GM18873 (cell line): ENCODE data around the gene METRN.
"Not testable (repeated sequence)": the region's sequence is repeated elsewhere in the genome, so short reads cannot be mapped to it uniquely, and the experiment has no call there.

Experiments
- ATAC-seq: cut with Tn5 transposase; IDR thresholded peaks from one replicate; pipeline ENCODE4 v1.9.1; 2021; ENCODE audit warnings: mild to moderate bottlenecking, moderate library complexity, moderate number of reproducible peaks; ENCODE audit not compliant: unreplicated experiment, low FRiP score

The METRN gene

GRCh38 chr16:751152-752006, 36.5 kb downstream of the METRN start:
- no peak for ATAC-seq

GRCh38 chr16:752007-752312, 37.0 kb downstream of the METRN start:
- ATAC-seq, result no peak

GRCh38 chr16:754121-754607, 39.2 kb downstream of the METRN start:
- not testable (repeated sequence) for ATAC-seq

- ATAC-seq, result no peak
Observed at GRCh38 chr16:754656-755055, 39.7 kb downstream of the METRN start.

- ATAC-seq, result no peak
Observed at GRCh38 chr16:756428-756827, 41.5 kb downstream of the METRN start.

- no peak for ATAC-seq
Observed at GRCh38 chr16:759110-759910, 44.4 kb downstream of the METRN start.

- no peak for ATAC-seq
Observed at GRCh38 chr16:760065-760464, 45.1 kb downstream of the METRN start.

- no peak for ATAC-seq
Observed at GRCh38 chr16:760545-761343, 45.8 kb downstream of the METRN start, which contains the start of gene MSLN. TSS of gene MSLN (plus strand) at chr16:760734. CDS start at chr16:762681, 1,947 bp downstream.

GRCh38 chr16:761625-762513, 47.0 kb downstream of the METRN start:
- ATAC-seq, result no peak

- no peak for ATAC-seq
Observed at GRCh38 chr16:762595-763268, 47.8 kb downstream of the METRN start.

GRCh38 chr16:763369-764183, 48.7 kb downstream of the METRN start:
- no peak for ATAC-seq

- ATAC-seq, result no peak
Observed at GRCh38 chr16:764184-764750, 49.3 kb downstream of the METRN start.

- ATAC-seq, result no peak
Observed at GRCh38 chr16:764848-765487, 50.0 kb downstream of the METRN start.

GRCh38 chr16:765488-765865, 50.6 kb downstream of the METRN start:
- ATAC-seq, result no peak

- ATAC-seq, result no peak
Observed at GRCh38 chr16:766008-766819, 51.3 kb downstream of the METRN start.

- no peak for ATAC-seq
Observed at GRCh38 chr16:766820-767640, 52.1 kb downstream of the METRN start.
